GM23248 (cell line): ENCODE measurements around the gene MAGEA12.
"Not testable (repeated sequence)": the region's sequence is repeated elsewhere in the genome, so short reads cannot be mapped to it uniquely, and the experiment has no call there.

Source experiments
- EZH2 ChIP-seq: fragments of 200-600 bp; sonication (generic); IDR thresholded peaks from 2 replicates; pipeline ENCODE4 v1.6.1; 2018; ENCODE audit warnings: antibody characterized with exemption, mild to moderate bottlenecking; ENCODE audit not compliant: insufficient read depth, poor library complexity, severe bottlenecking
- EZH2phosphoT487 ChIP-seq: fragments of 200-600 bp; sonication (generic); IDR thresholded peaks from 2 replicates; pipeline ENCODE4 v1.6.1; 2018; ENCODE audit warnings: antibody characterized with exemption, moderate library complexity, mild to moderate bottlenecking, low read depth; ENCODE audit not compliant: insufficient read depth

- not testable (repeated sequence) for TF ChIP-seq EZH2, EZH2phosphoT487
Observed at GRCh38 chrX:152754871-152755270, 21.3 kb downstream of the MAGEA12 start.
